ENCODE data around the gene MYOM1. TPM values are rescaled to one million over a fixed set of nuclear protein-coding genes. Genes with fewer than 3 reads are reported as not detected.

The MYOM1 gene
- total RNA-seq, 1 donor from 2014 or later, result 0.57 TPM

- H3K9me3 Mint-ChIP-seq (ENCODE audit: unreplicated experiment), result no peaks in the 10 kb centered on the region
- peaks cover 93% of the 10 kb centered on the region for H3K79me2 ChIP-seq (ENCODE audit: insufficient read depth, low read length)
- H3K27me3 Mint-ChIP-seq (ENCODE audit: low read depth, unreplicated experiment), result no peaks in the 10 kb centered on the region
- H3K27me3 ChIP-seq (ENCODE audit: insufficient read depth, low read length), result no peaks in the 10 kb centered on the region
- no peaks in the 10 kb centered on the region for H3K9me3 ChIP-seq (ENCODE audit: insufficient read depth, low read depth, low read length)
- DNase-seq (ENCODE audit: low read depth), result no peak
- peaks cover 67% of the 10 kb centered on the region for H3K4me1 Mint-ChIP-seq (ENCODE audit: low read depth, unreplicated experiment)
- peaks cover 48% of the 10 kb centered on the region for H3K4me1 ChIP-seq (ENCODE audit: insufficient read depth, low read length)
- H3K4me3 Mint-ChIP-seq (ENCODE audit: unreplicated experiment), result no peak overlapping the region
- no peak for FAIRE-seq
- peaks cover 69% of the 10 kb centered on the region for H3K36me3 ChIP-seq (ENCODE audit: insufficient read depth, low read length)
- peak overlapping the region; percentile 20 for H3K27ac ChIP-seq (ENCODE audit: low read depth, low read length)
- H2AFZ ChIP-seq (ENCODE audit: low read depth, low read length), result no peak overlapping the region
- H3K4me3 ChIP-seq (ENCODE audit: insufficient read depth, low read depth, low read length), result no peak overlapping the region
- H3K27ac Mint-ChIP-seq (ENCODE audit: unreplicated experiment), result peak overlapping the region; percentile 47
- peak overlapping the region; percentile 37 for H3K9ac ChIP-seq (ENCODE audit: low read length)
- peaks cover 61% of the 10 kb centered on the region for H4K20me1 ChIP-seq (ENCODE audit: insufficient read depth, low read length)
- peak overlapping the region; percentile 43 for H3K4me2 ChIP-seq (ENCODE audit: low read length)
- TF ChIP-seq EZH2 (IDR thresholded peaks at IDR 0.05; ENCODE audit: insufficient read depth, low read length) (no peak), CTCF (IDR thresholded peaks at IDR 0.05; ENCODE audit: insufficient read depth, low read depth, low read length) (no peak)
- H3K36me3 Mint-ChIP-seq (ENCODE audit: low read depth, unreplicated experiment), result peaks cover 11% of the 10 kb centered on the region
These were observed 35.0 kb upstream of the MYOM1 start for GRCh38 chr18:3254725-3255124.

- Histone ChIP-seq H3K27me3 (ENCODE audit: insufficient read depth, low read length) (no peaks in the 10 kb centered on the region), H3K4me3 (ENCODE audit: insufficient read depth, low read depth, low read length) (no peak overlapping the region), H3K9me3 (ENCODE audit: insufficient read depth, low read depth, low read length) (no peaks in the 10 kb centered on the region), H3K79me2 (ENCODE audit: insufficient read depth, low read length) (peaks cover 94% of the 10 kb centered on the region), H3K9ac (ENCODE audit: low read length) (no peak overlapping the region), H4K20me1 (ENCODE audit: insufficient read depth, low read length) (peaks cover 69% of the 10 kb centered on the region), H3K27ac (ENCODE audit: low read depth, low read length) (peak overlapping the region; percentile 94), H2AFZ (ENCODE audit: low read depth, low read length) (no peak overlapping the region), H3K36me3 (ENCODE audit: insufficient read depth, low read length) (peaks cover 57% of the 10 kb centered on the region), H3K4me1 (ENCODE audit: insufficient read depth, low read length) (peaks cover 48% of the 10 kb centered on the region), H3K4me2 (ENCODE audit: low read length) (peak overlapping the region; percentile 88)
- FAIRE-seq, result no peak
- no peaks in the 10 kb centered on the region for H3K9me3 Mint-ChIP-seq (ENCODE audit: unreplicated experiment)
- H3K27ac Mint-ChIP-seq (ENCODE audit: unreplicated experiment), result peak overlapping the region; percentile 14
- DNase-seq (ENCODE audit: low read depth), result no peak
- peaks cover 10% of the 10 kb centered on the region for H3K36me3 Mint-ChIP-seq (ENCODE audit: low read depth, unreplicated experiment)
- H3K4me1 Mint-ChIP-seq (ENCODE audit: low read depth, unreplicated experiment), result peaks cover 61% of the 10 kb centered on the region
- peak overlapping the region; percentile 47 for H3K4me3 Mint-ChIP-seq (ENCODE audit: unreplicated experiment)
- no peaks in the 10 kb centered on the region for H3K27me3 Mint-ChIP-seq (ENCODE audit: low read depth, unreplicated experiment)
- TF ChIP-seq CTCF (IDR thresholded peaks at IDR 0.05; ENCODE audit: insufficient read depth, low read depth, low read length) (no peak), EZH2 (IDR thresholded peaks at IDR 0.05; ENCODE audit: insufficient read depth, low read length) (no peak)
These were observed 33.1 kb upstream of the MYOM1 start for GRCh38 chr18:3252843-3253242.

GRCh38 chr18:3251963-3252277 is 32.2 kb upstream of the MYOM1 start:
- H3K27me3 Mint-ChIP-seq (ENCODE audit: low read depth, unreplicated experiment), result no peaks in the 10 kb centered on the region
- Histone ChIP-seq H4K20me1 (ENCODE audit: insufficient read depth, low read length) (peaks cover 61% of the 10 kb centered on the region), H2AFZ (ENCODE audit: low read depth, low read length) (no peak overlapping the region), H3K9me3 (ENCODE audit: insufficient read depth, low read depth, low read length) (no peaks in the 10 kb centered on the region), H3K36me3 (ENCODE audit: insufficient read depth, low read length) (peaks cover 48% of the 10 kb centered on the region), H3K4me3 (ENCODE audit: insufficient read depth, low read depth, low read length) (peak overlapping the region; percentile 27), H3K27me3 (ENCODE audit: insufficient read depth, low read length) (no peaks in the 10 kb centered on the region), H3K79me2 (ENCODE audit: insufficient read depth, low read length) (peaks cover 90% of the 10 kb centered on the region), H3K4me1 (ENCODE audit: insufficient read depth, low read length) (peaks cover 40% of the 10 kb centered on the region), H3K9ac (ENCODE audit: low read length) (peak overlapping the region; percentile 48), H3K4me2 (ENCODE audit: low read length) (peak overlapping the region; percentile 88), H3K27ac (ENCODE audit: low read depth, low read length) (peak overlapping the region; percentile 94)
- H3K9me3 Mint-ChIP-seq (ENCODE audit: unreplicated experiment), result no peaks in the 10 kb centered on the region
- DNase-seq (ENCODE audit: low read depth), result peak; percentile 60
- TF ChIP-seq EZH2 (IDR thresholded peaks at IDR 0.05; ENCODE audit: insufficient read depth, low read length), result no peak
- TF ChIP-seq CTCF (IDR thresholded peaks at IDR 0.05; ENCODE audit: insufficient read depth, low read depth, low read length), result no peak
- peak overlapping the region; percentile 82 for H3K27ac Mint-ChIP-seq (ENCODE audit: unreplicated experiment)
- peak overlapping the region; percentile 74 for H3K4me3 Mint-ChIP-seq (ENCODE audit: unreplicated experiment)
- peaks cover 8% of the 10 kb centered on the region for H3K36me3 Mint-ChIP-seq (ENCODE audit: low read depth, unreplicated experiment)
- peaks cover 52% of the 10 kb centered on the region for H3K4me1 Mint-ChIP-seq (ENCODE audit: low read depth, unreplicated experiment)
- FAIRE-seq, result peak; percentile 37

Measured in astrocyte (in vitro differentiated cells and primary cell).